ENCODE measurements around the gene FBLN1.

- TF ChIP-seq POLR2A (IDR thresholded peaks at IDR 0.05) (no peak), CTCF (IDR thresholded peaks at IDR 0.05) (no peak), EP300 (IDR thresholded peaks at IDR 0.05; ENCODE audit: low read depth) (no peak), POLR2AphosphoS5 (IDR thresholded peaks at IDR 0.05) (no peak)
Observed at GRCh38 chr22:45482169-45482568, 20.5 kb upstream of the FBLN1 start.

Measured in transverse colon (tissue), 4 donors.